Large intestine (tissue), 3 donors: ENCODE measurements around the gene PHF21B. TPM values are rescaled to one million over a fixed set of nuclear protein-coding genes. Genes with fewer than 3 reads are reported as not detected.

Experiments
- DNase-seq, 2 donors: peaks; one replicate each; pipeline versions ENCODE4 v3.0.0 to v3.0.0-alpha.2; 2013
- H3K27ac ChIP-seq: one replicate; pipeline ENCODE4 v1.5.1; 2013; ENCODE audit warnings: low read length
- H3K27me3 ChIP-seq: 2 replicates; pipeline ENCODE4 v1.6.1; 2013; ENCODE audit warnings: low read length; ENCODE audit not compliant: control insufficient read depth, insufficient read depth
- H3K36me3 ChIP-seq: 2 replicates; pipeline ENCODE4 v1.6.1; 2013; ENCODE audit warnings: low read length; ENCODE audit not compliant: control insufficient read depth, insufficient read depth
- H3K4me1 ChIP-seq: one replicate; pipeline ENCODE4 v1.6.1; 2013; ENCODE audit warnings: low read length; ENCODE audit not compliant: control insufficient read depth, insufficient read depth
- H3K4me3 ChIP-seq: one replicate; pipeline ENCODE4 v1.5.1; 2013; ENCODE audit warnings: low read length
- H3K9me3 ChIP-seq: one replicate; pipeline ENCODE4 v1.6.1; 2013; ENCODE audit warnings: mild to moderate bottlenecking, low read depth, low read length, moderate library complexity; ENCODE audit not compliant: control insufficient read depth
- WGBS: methylation state at CpG from one replicate; pipeline ENCODE4 v1.1.5; 2013; ENCODE audit warnings: low lambda C conversion rate; ENCODE audit not compliant: insufficient coverage; 5-methylcytosine and 5-hydroxymethylcytosine counted together
- polyA plus RNA-seq: library from polyadenylated mRNA; unstranded; fragments of 120-200 nt; gene quantifications from one replicate; pipeline ENCODE4 v1.2.1, GENCODE V29; 2013

The PHF21B gene
- polyA plus RNA-seq, 1 donor: 0.63 TPM

DNA sequence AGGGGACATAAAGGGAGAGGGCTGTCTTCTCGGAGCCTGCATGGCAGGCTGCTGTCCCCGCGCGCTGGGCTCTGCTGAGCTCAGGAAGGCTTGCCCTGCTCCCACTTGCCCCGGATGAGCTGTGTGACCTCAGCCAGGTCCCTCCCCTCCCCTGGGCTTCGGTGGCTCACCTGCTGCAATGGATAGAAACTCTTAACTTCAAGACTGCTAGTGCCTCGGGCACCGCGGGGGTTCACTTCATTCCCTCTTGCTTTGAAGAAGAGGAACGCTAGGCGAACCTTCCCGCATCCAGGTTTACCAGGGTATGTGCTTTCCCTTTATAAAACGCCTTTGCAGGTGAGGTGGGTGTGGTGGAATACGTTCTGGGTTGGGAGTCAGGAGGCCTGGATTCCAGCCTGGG lies 115.0 kb downstream of the PHF21B start:
- H3K9me3 ChIP-seq: no peaks in the 10 kb centered on the region
- no peak for DNase-seq
- H3K27me3 ChIP-seq: no peaks in the 10 kb centered on the region
- no peaks in the 10 kb centered on the region for H3K4me1 ChIP-seq
- no peak overlapping the region for H3K27ac ChIP-seq
- H3K4me3 ChIP-seq: no peak overlapping the region
- no peaks in the 10 kb centered on the region for H3K36me3 ChIP-seq
- WGBS: 40% methylated on average over 1 of the region's 14 CpGs

DNA sequence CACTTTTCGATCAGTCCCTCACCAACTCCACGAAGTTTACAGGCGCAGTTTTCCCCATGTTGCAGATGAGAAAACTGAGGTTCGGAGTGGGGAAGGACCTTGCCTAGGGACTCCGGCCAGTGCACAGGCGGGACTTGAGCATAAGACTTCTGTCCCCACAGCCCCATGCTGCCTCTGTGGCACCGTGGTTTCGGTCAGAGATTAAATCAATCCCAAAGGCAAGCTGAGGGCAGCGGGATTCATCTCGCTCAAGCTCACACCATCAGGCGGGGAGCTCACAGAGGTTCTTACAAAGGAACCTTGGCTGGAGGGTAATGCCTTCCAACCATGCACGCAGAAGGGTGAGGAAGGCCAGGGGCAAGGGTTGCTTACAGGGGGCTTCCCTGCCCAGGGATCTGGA lies 115.5 kb downstream of the PHF21B start:
- Histone ChIP-seq H3K36me3 (no peaks in the 10 kb centered on the region), H3K27ac (no peak overlapping the region), H3K4me3 (no peak overlapping the region), H3K4me1 (no peaks in the 10 kb centered on the region), H3K27me3 (no peaks in the 10 kb centered on the region), H3K9me3 (no peaks in the 10 kb centered on the region)
- no peak for DNase-seq
- no CpG with 5 or more reads among the region's 12 CpGs for WGBS

DNA sequence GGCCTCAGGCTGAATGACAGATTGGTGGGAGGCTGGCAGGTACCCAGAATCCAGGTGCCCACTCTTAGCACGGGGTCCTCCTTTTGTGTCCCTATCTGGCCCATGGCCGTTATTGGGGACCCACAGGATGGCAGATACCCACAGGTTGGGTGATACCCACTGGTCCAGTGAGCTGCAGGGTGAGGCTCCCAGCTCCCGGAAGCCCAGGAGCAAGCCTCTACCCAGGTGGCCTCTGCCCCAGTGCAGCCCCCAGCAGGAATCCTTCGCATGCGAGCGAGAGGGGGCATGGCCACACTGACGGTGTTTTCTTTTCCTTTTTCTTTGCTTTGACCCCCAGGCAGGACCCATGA lies 116.1 kb downstream of the PHF21B start:
- H3K27me3 ChIP-seq: no peaks in the 10 kb centered on the region
- H3K36me3 ChIP-seq: no peaks in the 10 kb centered on the region
- no peaks in the 10 kb centered on the region for H3K9me3 ChIP-seq
- no peak overlapping the region for H3K27ac ChIP-seq
- no peaks in the 10 kb centered on the region for H3K4me1 ChIP-seq
- no CpG with 5 or more reads among the region's 7 CpGs for WGBS
- DNase-seq: peak in 1 of 2 donors; percentile 5
- H3K4me3 ChIP-seq: no peak overlapping the region

DNA sequence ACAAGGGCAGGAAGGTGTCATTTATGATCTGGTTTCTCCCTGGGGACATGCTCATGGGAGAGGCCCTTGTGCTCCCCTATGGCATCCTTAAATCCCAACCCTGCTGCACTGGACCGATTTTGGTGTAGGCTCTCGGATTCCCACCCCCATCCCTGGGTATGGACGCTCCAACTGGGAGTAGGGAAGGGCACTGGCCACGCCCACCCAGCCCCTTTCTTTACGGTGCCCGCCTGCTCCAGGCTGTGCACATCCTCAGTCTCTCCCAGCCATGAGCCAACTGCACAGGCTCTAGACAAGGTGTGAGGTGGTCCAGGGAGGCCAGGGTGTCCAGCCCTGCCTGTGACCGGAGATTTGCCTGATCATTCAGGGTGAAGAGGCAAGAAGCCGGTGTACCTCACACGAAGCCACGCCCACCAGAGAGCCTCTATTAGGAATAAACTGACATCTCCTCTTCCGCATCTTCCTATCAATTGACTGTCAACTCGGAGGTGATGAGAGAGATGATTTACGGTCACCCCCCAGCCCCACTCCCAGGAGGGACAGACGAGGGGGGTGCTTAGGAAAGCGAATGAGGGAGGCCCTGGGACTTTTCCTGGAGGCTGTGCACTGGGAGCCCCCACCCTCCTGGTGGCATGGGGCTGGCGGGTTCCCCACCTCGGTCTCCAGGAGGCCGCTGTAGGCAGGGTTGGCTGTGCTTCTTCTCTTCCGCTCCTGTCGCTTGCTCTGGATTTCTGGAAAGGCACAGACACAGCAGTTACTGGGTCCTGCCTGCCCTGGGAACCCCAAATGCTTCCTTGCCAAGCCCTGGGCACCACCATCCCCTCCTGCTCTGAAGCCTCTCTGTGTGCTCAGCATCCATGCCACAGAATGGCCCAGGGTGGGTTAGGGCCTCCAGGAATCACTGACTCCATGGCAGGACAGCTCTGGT lies 116.7 kb downstream of the PHF21B start:
- no peaks in the 10 kb centered on the region for H3K27me3 ChIP-seq
- H3K9me3 ChIP-seq: no peaks in the 10 kb centered on the region
- H3K36me3 ChIP-seq: no peaks in the 10 kb centered on the region
- WGBS: no CpG with 5 or more reads among the region's 20 CpGs
- H3K4me1 ChIP-seq: no peaks in the 10 kb centered on the region
- no peak for DNase-seq
- H3K4me3 ChIP-seq: no peak overlapping the region
- no peak overlapping the region for H3K27ac ChIP-seq

DNA sequence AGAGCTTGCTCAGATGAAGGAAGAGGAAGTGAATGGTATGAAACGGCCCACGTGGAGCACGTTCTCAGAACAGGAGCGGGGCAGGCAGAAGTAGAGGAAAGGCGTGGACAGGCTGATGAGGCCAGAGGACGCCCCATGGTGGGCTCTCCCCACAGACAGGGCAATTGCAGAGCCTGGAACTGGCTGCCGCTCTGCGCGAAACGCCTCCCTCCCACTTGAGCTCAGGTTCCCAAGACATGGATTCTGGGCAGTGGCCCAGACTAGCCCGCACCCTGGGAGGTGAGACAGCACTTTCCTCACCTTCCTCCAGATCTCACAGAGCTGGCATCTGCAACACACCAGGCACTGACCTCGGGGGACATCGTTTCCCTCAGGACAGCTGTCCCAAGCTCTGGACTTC lies 117.6 kb downstream of the PHF21B start:
- no CpG with 5 or more reads among the region's 13 CpGs for WGBS
- Histone ChIP-seq H3K9me3 (no peaks in the 10 kb centered on the region), H3K27ac (no peak overlapping the region), H3K4me1 (no peaks in the 10 kb centered on the region), H3K4me3 (no peak overlapping the region), H3K27me3 (no peaks in the 10 kb centered on the region), H3K36me3 (no peaks in the 10 kb centered on the region)
- DNase-seq: no peak

DNA sequence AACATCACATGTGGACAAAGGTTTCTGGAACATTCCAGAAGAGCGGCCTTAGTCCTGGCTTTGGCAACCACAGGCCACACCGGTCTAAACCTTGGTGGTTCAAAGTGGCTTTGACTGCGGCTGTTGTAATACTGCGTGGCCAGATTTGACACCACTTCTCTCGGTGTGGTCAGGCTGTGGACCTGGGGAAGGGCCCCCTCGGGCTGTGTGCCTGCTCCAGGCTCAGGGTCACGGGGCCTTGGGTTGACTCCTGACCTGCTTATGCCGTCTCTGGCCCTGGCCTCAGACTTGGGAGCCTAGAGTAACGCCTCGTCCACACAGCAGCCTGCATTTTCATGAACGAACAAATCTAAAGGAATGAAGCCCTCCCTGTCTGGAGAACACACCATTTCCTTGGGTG lies 118.0 kb downstream of the PHF21B start:
- Histone ChIP-seq H3K27me3 (no peaks in the 10 kb centered on the region), H3K9me3 (no peaks in the 10 kb centered on the region), H3K27ac (no peak overlapping the region), H3K36me3 (no peaks in the 10 kb centered on the region), H3K4me3 (no peak overlapping the region), H3K4me1 (no peaks in the 10 kb centered on the region)
- DNase-seq: no peak
- no CpG with 5 or more reads among the region's 11 CpGs for WGBS

DNA sequence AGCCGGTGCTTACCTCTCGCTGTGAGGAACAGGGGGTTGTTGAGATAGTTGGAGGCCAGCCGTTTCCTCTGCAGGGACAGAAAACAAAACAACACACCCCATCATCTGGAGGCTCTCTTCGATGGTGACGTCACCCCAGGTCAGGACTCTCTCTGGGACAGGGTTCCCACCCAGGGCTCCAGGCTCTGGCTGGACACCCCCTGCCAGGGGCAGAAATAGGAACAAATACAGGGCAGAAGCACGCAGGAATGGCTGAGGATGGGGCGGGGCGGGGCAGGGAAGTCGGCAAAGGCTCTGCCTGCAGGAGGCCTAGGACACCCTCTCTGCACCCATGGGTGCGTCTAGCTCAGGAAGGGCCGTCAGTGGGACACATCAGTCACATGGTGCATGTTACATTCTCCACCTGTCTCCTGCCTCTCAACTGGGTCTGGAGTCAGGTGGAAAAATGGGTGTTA lies 118.5 kb downstream of the PHF21B start:
- Histone ChIP-seq H3K4me1 (no peaks in the 10 kb centered on the region), H3K36me3 (no peaks in the 10 kb centered on the region), H3K4me3 (no peak overlapping the region), H3K27me3 (no peaks in the 10 kb centered on the region), H3K27ac (no peak overlapping the region), H3K9me3 (no peaks in the 10 kb centered on the region)
- DNase-seq: no peak
- WGBS: no CpG with 5 or more reads among the region's 11 CpGs

DNA sequence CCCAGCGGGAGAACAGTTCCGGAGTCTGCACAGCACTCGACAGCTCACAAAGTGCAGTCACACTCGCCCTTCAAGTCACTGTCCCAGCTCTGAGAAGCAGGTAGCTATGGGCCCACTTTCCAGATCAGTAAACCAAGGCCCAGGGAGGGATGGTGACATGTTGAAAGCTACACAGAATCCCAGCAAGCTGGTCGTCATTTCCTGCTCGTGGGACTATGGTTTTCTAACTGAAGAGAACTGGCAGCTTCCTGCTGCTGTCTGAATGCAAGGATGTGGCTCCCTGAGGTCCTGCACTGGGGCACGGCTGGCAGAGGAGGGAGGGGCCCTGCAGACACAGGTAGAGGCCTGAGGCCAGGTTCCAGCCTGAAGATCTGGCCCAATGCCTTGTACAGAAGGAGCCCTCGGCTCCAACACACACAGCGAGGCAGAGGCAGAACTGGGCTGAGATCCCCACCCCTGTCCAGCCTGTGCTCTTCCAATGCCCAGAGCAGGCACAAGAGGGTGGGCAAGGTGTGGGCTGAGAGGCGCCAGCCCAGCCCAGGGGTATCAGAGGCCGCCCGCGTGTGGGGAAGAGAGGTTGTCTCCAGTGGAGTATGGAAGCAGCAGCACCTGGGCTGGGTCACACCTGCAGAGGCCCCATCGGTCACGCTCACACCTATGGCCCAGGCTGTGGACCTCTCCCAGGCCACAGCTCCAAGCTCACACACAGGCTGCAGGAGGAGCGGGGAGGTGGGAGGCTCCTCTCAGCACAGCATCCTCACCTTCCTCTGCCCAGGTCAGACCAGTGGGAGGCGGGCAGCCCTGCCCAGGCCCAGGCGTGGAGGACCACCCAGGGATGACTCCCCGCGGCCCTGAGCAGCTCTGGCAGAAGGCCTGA lies 119.2 kb downstream of the PHF21B start:
- H3K27me3 ChIP-seq: no peaks in the 10 kb centered on the region
- no peak overlapping the region for H3K4me3 ChIP-seq
- no CpG with 5 or more reads among the region's 20 CpGs for WGBS
- no peaks in the 10 kb centered on the region for H3K9me3 ChIP-seq
- DNase-seq: no peak
- no peak overlapping the region for H3K27ac ChIP-seq
- H3K4me1 ChIP-seq: no peaks in the 10 kb centered on the region
- no peaks in the 10 kb centered on the region for H3K36me3 ChIP-seq

DNA sequence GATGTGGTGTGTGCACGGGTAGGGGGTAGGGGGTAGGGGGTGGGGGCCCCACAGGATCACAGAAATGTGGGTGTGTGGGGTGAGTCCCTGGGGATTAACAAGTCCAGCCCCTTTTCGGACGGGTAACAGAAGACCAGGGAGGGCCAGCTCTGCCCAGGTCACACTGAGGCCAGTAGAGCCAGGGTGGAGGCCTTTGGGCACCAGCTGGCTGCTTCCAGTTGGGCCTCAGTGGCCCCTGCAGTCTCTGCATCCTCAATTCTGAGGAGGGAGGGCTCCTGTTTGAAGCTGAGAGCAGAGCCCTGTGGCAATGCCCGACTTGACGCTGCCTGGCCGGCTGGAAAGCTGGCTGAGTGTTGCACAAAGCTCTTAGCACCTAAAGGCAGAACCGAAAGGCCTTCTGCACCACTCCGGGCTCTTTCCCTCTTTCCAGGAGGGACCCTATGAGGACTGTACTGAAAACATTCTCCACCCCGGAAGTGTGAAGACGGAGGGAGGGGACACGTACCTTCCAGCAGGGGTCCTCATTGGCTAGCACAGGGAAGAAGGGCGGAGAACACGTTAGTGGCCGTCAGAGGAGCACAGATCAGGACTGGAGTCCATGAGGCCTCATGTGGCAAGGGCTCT lies 120.4 kb downstream of the PHF21B start:
- H3K4me1 ChIP-seq: no peaks in the 10 kb centered on the region
- H3K27me3 ChIP-seq: no peaks in the 10 kb centered on the region
- DNase-seq: no peak
- H3K9me3 ChIP-seq: no peaks in the 10 kb centered on the region
- H3K27ac ChIP-seq: no peak overlapping the region
- no peaks in the 10 kb centered on the region for H3K36me3 ChIP-seq
- no CpG with 5 or more reads among the region's 14 CpGs for WGBS
- no peak overlapping the region for H3K4me3 ChIP-seq

DNA sequence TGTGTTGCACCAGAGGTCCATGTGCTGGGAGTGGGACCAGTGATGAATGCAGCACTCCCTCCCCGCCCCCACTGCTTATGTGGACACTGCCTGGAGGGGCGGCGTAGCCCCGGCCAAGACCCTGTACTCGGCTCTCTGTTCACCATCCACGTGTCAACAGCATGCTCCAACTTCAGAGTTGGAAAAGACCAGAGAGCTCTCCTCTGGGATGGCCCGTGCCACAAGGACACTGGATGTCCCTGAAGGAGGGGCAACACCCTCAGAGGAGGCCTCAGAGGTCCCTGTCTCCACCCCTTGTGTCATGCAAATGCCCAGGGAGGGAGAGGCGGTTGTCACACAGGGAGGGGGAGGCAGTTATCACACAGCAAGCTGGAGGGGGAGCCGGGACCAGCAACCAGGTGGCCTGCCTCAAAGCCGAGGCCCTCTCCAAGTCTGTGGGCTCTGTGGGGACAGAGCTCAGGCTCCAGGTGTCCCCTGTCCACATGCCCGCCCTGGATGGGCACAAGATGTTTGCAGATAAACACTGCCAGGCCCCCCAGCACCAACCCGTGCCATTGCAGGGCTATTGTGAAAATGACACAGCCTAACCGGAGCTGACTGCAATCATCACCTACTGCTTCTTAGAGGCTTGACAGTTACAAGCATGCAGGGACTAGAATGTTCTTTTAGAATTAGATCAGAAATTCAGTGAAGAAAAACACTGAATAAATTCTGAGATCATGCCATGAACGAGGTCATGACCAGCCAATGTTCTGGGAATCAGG lies 121.1 kb downstream of the PHF21B start:
- Histone ChIP-seq H3K27ac (no peak overlapping the region), H3K4me1 (no peaks in the 10 kb centered on the region), H3K36me3 (no peaks in the 10 kb centered on the region), H3K27me3 (no peaks in the 10 kb centered on the region), H3K4me3 (no peak overlapping the region), H3K9me3 (no peaks in the 10 kb centered on the region)
- no CpG with 5 or more reads among the region's 14 CpGs for WGBS
- no peak for DNase-seq
